RWPE2 (cell line): ENCODE measurements around the gene SEC24D.

Experiments
- ATAC-seq: fragments of 200-7000 bp; cut with Tn5 transposase; 3 replicates; pipeline ENCODE4 v1.9.1; 2021; ENCODE audit warnings: low read depth
- DNase-seq: peaks from one replicate; pipeline ENCODE4 v3.0.0-alpha.2; 2020; ENCODE audit warnings: low spot score
- H3K27ac ChIP-seq: fragments of 450-650 bp; 2 replicates; pipeline ENCODE4 v1.5.1; 2017; ENCODE audit warnings: mild to moderate bottlenecking; ENCODE audit not compliant: poor library complexity, severe bottlenecking
- H3K27me3 ChIP-seq: fragments of 250-450 bp; sonication (Bioruptor Pico); 2 replicates; pipeline ENCODE4 v1.5.1; 2021; ENCODE audit warnings: mild to moderate bottlenecking, moderate library complexity; ENCODE audit not compliant: insufficient read depth, poor library complexity, severe bottlenecking
- H3K36me3 ChIP-seq: fragments of 250-450 bp; sonication (Bioruptor Pico); 2 replicates; pipeline ENCODE4 v1.5.1; 2020; ENCODE audit warnings: low read depth, mild to moderate bottlenecking, moderate library complexity
- H3K4me1 ChIP-seq: fragments of 250-450 bp; sonication (Bioruptor Pico); 2 replicates; pipeline ENCODE4 v1.5.1; 2021; ENCODE audit warnings: mild to moderate bottlenecking, moderate library complexity; ENCODE audit not compliant: insufficient read depth, poor library complexity, severe bottlenecking
- H3K4me3 ChIP-seq: fragments of 250-450 bp; sonication (Bioruptor Pico); 2 replicates; pipeline ENCODE4 v1.5.1; 2021; ENCODE audit warnings: mild to moderate bottlenecking, moderate library complexity; ENCODE audit not compliant: severe bottlenecking
- H3K9me3 ChIP-seq: fragments of 250-450 bp; sonication (Bioruptor Pico); 2 replicates; pipeline ENCODE4 v1.5.1; 2021; ENCODE audit warnings: mild to moderate bottlenecking, moderate library complexity; ENCODE audit not compliant: severe bottlenecking
- TF ChIP-seq, protein P1 (sequence below): fragments of 450-650 bp; IDR thresholded peaks from one replicate; pipeline ENCODE4 v1.5.1; 2017; ENCODE audit warnings: mild to moderate bottlenecking, moderate library complexity; ENCODE audit not compliant: poor library complexity, severe bottlenecking

Gene SEC24D

GRCh38 chr4:118756958-118757357 lies 79.0 kb downstream of the SEC24D start:
- no peaks in the 10 kb centered on the region for H3K4me1 ChIP-seq
- TF ChIP-seq, protein P1, sequence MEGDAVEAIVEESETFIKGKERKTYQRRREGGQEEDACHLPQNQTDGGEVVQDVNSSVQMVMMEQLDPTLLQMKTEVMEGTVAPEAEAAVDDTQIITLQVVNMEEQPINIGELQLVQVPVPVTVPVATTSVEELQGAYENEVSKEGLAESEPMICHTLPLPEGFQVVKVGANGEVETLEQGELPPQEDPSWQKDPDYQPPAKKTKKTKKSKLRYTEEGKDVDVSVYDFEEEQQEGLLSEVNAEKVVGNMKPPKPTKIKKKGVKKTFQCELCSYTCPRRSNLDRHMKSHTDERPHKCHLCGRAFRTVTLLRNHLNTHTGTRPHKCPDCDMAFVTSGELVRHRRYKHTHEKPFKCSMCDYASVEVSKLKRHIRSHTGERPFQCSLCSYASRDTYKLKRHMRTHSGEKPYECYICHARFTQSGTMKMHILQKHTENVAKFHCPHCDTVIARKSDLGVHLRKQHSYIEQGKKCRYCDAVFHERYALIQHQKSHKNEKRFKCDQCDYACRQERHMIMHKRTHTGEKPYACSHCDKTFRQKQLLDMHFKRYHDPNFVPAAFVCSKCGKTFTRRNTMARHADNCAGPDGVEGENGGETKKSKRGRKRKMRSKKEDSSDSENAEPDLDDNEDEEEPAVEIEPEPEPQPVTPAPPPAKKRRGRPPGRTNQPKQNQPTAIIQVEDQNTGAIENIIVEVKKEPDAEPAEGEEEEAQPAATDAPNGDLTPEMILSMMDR: no peak

DNA sequence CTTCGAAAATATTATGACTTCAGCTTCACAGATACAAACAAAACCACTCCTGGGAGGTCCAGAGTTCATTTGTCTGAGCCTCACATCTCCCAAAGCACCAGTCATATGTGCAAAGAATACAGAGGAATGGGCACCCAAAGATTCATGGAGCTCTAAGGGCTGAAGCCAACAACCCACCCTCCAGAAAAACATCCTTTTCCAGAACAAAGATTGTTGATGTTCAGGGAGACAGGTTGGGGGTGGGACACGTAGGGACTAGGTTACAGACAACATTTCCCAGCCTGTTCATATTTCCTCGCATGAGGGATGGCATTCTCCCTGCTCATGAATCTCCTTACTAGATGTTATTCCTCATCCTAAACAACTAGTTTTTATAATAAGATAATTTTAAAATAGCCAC lies 79.5 kb downstream of the SEC24D start:
- Histone ChIP-seq H3K4me1 (no peaks in the 10 kb centered on the region), H3K4me3 (no peak overlapping the region), H3K27ac (no peak overlapping the region), H3K27me3 (no peaks in the 10 kb centered on the region), H3K36me3 (peaks cover 74% of the 10 kb centered on the region), H3K9me3 (no peaks in the 10 kb centered on the region)
- ATAC-seq (no peak), DNase-seq (no peak)
- TF ChIP-seq, protein P1: no peak

More at GRCh38 chr4:118756958-118757357, 79.0 kb downstream of the SEC24D start:
- H3K27me3 ChIP-seq: no peaks in the 10 kb centered on the region
- H3K36me3 ChIP-seq: peaks cover 72% of the 10 kb centered on the region
- no peaks in the 10 kb centered on the region for H3K9me3 ChIP-seq
- no peak for ATAC-seq
- DNase-seq: no peak
- H3K4me3 ChIP-seq: no peak overlapping the region
- H3K27ac ChIP-seq: no peak overlapping the region

- Histone ChIP-seq H3K27me3 (no peaks in the 10 kb centered on the region), H3K36me3 (peaks cover 82% of the 10 kb centered on the region), H3K27ac (no peak overlapping the region), H3K4me3 (no peak overlapping the region), H3K9me3 (no peaks in the 10 kb centered on the region), H3K4me1 (no peaks in the 10 kb centered on the region)
- ATAC-seq: no peak
- TF ChIP-seq, protein P1: no peak
- no peak for DNase-seq
Observed at GRCh38 chr4:118755438-118756226, 80.3 kb downstream of the SEC24D start.

- Histone ChIP-seq H3K27me3 (no peaks in the 10 kb centered on the region), H3K36me3 (peaks cover 83% of the 10 kb centered on the region), H3K4me3 (no peak overlapping the region), H3K4me1 (no peaks in the 10 kb centered on the region), H3K27ac (no peak overlapping the region), H3K9me3 (no peaks in the 10 kb centered on the region)
- ATAC-seq (no peak), DNase-seq (no peak)
- TF ChIP-seq, protein P1: no peak
Observed at GRCh38 chr4:118754890-118755289, 81.0 kb downstream of the SEC24D start.

GRCh38 chr4:118753685-118754084 lies 82.2 kb downstream of the SEC24D start:
- Histone ChIP-seq H3K9me3 (no peaks in the 10 kb centered on the region), H3K27ac (no peak overlapping the region), H3K27me3 (no peaks in the 10 kb centered on the region), H3K4me1 (no peaks in the 10 kb centered on the region), H3K36me3 (peaks cover 85% of the 10 kb centered on the region), H3K4me3 (no peak overlapping the region)
- DNase-seq: no peak
- TF ChIP-seq, protein P1: peak; percentile 9
- no peak for ATAC-seq
